Adrenal gland (tissue), 5 donors: ENCODE data around the gene ZNF593.

Source experiments
- POLR2A ChIP-seq, 2 donors: fragments of 450-650 bp; IDR thresholded peaks; one replicate each; pipeline ENCODE4 v1.6.1; 2017; ENCODE audit warnings: antibody characterized with exemption in 2 of 2, mild to moderate bottlenecking in 2 of 2, moderate library complexity in 1 of 2
- TF ChIP-seq, protein P1 (sequence below), 6 experiments: fragments of 450-650 bp in 4 of 6; fragments of 200-600 bp in 2 of 6; sonication (generic) in 1 of 6; IDR thresholded peaks; 1 replicate in 5 of 6; 2 replicates in 1 of 6; pipeline versions ENCODE4 v1.5.1 to v1.8.0; 2016 to 2021; ENCODE audit warnings: antibody characterized with exemption in 6 of 6, mild to moderate bottlenecking in 2 of 6, moderate library complexity in 1 of 6
- donor health status: DM: no; HTN: no; CAD: no.

DNA sequence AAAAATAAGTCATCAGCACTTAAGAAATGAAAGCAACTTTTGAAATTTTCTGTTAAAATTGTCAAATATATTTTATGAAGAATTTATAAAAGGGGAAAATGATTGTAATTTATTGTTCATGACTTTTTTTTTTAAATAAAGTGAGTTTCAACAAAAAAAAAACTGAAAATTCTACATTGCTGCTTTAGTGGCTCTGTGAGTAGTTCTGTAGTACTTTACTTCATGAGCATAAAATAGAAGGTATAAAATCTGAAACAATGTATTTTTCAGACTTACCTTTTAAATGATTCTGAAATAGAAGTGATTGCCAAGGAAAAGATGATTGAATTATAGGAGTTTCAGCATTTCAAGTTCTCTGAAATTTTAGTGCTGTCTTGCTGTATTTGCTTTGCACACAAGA is 44.3 kb upstream of the ZNF593 start:
- TF ChIP-seq, protein P1, sequence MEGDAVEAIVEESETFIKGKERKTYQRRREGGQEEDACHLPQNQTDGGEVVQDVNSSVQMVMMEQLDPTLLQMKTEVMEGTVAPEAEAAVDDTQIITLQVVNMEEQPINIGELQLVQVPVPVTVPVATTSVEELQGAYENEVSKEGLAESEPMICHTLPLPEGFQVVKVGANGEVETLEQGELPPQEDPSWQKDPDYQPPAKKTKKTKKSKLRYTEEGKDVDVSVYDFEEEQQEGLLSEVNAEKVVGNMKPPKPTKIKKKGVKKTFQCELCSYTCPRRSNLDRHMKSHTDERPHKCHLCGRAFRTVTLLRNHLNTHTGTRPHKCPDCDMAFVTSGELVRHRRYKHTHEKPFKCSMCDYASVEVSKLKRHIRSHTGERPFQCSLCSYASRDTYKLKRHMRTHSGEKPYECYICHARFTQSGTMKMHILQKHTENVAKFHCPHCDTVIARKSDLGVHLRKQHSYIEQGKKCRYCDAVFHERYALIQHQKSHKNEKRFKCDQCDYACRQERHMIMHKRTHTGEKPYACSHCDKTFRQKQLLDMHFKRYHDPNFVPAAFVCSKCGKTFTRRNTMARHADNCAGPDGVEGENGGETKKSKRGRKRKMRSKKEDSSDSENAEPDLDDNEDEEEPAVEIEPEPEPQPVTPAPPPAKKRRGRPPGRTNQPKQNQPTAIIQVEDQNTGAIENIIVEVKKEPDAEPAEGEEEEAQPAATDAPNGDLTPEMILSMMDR (IDR thresholded peaks at IDR 0.05) = no peak
- no peak for TF ChIP-seq POLR2A (IDR thresholded peaks at IDR 0.05)
